GM03348 (cell line): ENCODE measurements around the gene RGMA.

Experiments used
- DNase-seq: peaks from one replicate; pipeline ENCODE4 v3.0.0; 2012; ENCODE audit warnings: low spot score

RGMA gene

DNA sequence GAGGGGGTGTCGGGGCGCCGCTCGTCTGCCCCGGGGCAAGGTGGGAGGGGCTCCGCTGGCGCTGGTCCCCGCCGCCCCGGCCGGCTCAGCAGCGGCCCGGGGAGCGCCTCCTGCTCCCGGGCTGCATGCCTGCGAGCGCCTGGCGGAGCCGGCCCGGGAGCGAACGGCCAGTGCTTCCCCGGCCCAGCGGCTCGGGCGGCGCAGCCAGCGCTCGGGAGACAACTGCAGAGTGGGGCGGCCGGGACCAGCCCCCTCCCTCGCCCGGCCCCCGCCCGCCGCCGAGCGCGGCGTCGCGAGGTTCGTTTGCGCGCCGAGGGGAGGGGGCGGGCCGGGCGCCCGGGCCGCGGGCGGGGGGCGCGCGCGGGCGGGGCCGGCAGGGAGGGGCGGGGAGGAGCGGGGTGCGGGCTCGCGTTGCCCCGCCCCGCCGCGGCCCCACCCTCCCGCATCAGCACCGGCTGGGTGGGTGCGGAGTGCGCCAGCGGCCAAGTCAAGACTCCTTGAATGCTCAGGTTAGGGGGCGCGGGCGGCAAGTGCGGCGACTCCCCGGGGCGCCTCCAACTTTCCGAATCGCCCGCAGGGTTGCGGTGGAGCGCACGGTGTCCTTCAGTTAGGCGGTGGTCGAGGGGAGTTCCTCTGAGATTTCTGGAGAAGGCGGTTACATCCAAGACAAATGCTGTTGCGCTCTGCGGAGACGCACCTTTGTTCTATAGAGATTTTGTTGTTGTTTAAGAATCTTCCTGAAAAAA lies at the start of gene RGMA:
TSS of gene RGMA (minus strand) at position 231 of the 746 bp plus-strand sequence. CDS start 279 bp downstream, outside the sequence.
- DNase-seq = peak; percentile 65

DNA sequence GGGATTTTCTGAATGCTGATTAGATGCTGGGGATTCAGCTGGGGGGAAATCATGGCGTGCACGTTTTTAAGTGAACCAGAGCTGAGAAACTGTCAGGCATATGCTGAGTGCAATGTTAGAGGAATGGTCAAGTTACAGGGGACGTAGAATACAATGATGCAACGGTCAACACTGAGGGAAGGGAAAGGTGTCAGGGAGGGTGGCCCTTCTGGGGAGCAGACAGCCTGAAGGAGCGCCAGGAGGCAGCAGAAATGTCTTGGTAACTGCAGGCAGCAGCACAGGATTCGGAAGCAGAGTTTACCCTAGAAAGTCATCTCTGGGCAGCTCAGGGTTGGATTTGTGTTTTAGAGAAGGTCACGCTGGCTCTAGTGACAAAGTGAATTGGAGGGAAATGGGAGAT lies 47.6 kb upstream of the RGMA start:
- no peak for DNase-seq

GRCh38 chr15:93135997-93136397 lies 47.0 kb upstream of the RGMA start:
- no peak for DNase-seq

DNA sequence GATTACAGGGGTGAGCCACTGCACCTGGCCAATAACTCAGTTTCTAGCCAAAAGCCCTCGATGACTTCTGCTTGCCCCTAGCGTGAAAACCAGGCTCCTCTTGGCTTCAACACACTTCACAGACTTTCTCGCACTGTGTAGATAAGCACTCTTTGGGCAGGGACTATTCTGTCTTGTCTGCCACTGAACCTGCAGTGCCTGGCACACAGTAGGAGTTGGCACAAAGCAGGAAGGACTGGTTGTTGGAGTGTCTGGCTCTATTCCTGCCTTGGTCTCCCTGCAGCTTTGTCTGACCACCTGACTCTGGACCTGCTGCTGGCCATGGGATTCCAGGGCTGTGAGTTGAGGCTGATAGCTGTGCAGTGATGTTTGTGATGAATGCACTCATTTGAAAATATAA lies 46.4 kb upstream of the RGMA start:
- DNase-seq = no peak

- DNase-seq = no peak
Measured at GRCh38 chr15:93131485-93132095, 42.6 kb upstream of the RGMA start.

- DNase-seq = no peak
Measured at GRCh38 chr15:93129702-93130488, 40.9 kb upstream of the RGMA start.

DNA sequence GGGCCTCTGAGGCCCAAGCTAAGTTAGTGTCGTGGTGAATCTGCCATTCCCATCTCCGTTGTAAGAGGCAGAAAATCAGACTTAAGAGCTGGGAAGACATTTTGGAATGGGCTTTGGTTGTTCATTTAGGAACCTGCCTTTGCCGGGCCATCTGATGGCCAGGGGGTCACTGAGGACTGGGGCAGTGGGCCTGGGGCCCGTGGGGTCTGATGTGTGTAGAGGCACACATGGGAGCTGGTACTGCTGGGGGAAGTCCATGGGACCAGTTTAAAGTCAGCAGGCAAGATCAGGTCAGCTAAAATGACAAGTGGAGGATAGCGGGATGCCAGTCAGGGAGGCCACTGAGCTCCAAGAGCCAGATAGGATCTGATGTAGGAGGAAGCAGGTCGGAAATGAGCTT lies 38.3 kb upstream of the RGMA start:
- DNase-seq = no peak

DNA sequence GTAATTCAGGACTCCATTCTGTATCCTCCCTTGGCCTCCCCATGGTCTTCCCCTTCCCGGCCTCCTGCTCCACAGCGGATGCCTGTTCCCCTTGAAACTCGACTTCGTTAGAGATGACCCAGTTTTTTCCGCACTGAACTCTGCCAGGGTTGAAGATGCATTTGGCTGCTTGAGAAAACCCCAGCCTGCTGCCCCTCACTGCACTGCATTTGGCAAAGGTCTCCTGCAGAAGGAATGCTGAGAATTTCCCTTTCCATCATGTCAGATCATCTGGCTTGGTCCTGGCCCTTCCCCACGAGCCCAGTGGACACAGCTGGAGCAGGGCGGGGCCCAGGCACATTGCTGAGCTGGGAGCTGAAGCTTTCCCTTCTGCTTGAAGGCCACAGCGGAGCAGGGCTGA lies 37.6 kb upstream of the RGMA start:
- peak; percentile 20 for DNase-seq

DNA sequence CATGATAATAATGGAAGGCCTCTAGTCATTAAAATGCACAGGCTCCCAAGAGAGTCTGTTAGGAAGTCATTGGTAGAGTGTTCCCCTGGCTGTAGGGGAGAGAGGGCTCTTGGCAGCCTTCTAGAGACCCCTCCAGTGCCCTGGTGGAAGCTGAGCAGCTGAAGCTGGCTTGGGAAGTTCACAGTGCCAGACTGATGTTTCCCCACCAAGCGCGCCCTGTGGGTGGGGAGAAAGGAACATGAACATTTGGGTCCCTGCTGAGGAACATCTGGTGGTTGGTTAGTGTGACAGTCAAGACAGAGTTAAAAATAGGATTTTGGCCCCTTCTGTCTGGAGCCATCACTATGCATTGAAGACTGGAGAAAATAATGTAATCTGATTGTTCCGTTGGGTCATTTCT lies 37.1 kb upstream of the RGMA start:
- DNase-seq = no peak

DNA sequence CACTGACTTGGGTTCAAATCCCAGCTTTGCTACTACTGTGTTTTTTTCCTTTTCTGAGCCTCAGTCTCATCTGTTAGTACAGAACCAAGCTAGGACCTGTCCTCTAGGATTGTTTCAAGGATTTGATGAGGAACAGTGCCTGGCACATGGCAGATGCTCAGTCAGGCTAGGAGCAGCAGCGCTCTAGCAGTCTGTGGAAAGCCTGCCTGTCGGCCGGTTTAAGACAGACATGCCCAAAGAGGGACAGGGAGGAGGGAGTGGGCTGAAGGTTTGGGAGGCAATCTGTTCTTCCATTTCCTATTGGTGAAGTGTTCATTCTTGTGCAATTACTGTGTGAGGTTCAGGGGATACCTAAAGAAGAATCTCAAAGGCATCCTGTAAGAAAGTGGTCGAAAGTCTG lies 35.1 kb upstream of the RGMA start:
- no peak for DNase-seq

DNA sequence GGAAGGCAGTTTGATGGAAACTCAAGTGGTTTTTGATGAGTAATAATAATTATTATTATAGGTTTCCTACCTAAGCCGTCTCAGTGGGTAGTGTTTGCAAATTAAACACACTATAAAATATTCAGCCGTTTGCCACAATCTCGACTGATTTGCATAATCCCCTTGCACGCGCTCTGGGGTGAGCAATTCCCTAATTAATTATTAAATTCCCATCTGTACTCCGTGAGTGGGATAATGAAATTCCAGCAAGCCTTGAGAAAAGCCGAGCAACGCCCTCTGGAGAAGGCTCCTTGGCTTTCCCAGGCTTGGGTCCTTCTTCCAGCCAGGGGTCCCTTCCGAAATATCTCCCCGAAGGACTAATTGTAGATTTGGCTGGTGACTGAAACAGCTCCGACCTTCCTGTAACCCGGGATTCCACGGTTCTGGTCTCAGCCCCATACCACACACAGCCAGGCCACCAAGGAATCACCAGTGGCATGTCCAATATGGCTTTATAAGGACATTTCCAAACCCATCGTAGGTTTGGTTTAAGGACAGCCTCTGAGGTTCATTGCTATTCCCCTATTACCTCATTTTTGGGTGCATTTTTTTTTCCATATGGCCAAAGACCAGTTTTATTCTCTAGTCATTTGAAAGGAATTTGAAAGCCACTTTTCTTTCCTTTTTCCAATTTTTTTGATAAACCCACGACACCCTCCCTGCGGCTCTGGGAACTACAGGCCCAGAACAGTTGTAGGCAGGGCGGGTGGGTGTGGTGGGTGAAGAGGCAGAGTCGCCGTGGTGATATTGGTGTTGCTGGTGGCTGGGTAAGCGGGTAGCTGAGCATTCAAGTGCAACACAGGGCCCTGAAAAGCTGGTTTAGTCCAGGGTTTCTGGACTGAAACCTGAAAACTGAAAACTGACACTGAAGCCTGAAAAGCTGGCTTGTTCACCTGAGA lies 33.2 kb upstream of the RGMA start:
- peak; percentile 48 for DNase-seq

DNA sequence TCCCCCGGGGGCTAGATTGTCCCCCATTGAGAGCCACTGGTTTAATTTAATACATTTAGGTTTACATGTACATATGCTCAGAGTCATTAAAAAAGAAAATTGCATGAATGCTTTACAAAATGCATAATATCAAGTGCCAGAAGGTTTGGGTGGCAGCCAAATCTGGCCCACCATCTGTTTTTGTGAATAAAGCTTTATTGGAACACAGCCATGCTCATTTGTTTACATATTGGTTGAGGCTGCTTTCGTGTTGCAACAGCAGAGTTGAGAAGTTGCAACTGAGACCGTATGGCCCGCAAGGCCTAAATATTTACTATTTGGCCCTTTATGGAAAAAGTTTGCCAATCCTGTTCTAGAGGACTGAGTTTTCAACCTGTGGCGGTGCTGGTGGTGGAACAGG lies 32.1 kb upstream of the RGMA start:
- DNase-seq = no peak

GRCh38 chr15:93118904-93119303 lies 29.9 kb upstream of the RGMA start:
- no peak for DNase-seq

DNA sequence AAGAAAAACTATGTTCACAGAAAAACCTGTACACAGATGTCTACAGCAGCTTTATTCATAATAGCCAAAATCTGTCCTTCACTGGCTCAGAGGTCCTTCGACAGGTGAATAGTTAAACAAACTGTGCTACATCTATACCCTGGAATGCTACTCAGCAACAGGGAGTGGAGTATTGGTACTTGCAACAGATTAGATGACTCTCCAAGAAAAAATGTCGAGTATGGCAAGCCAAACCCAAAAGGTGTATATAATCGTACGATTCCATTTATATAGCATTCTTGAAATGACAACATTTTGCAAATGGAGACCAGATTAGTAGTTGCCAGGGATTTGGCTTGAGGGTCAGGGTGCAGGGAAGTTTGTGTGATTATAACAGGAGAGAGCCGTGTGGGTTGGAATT lies 22.4 kb upstream of the RGMA start:
- no peak for DNase-seq

- no peak for DNase-seq
Measured at GRCh38 chr15:93110502-93111040, 21.6 kb upstream of the RGMA start.

GRCh38 chr15:93109336-93110102 lies 20.5 kb upstream of the RGMA start:
- no peak for DNase-seq

GRCh38 chr15:93107646-93108045 lies 18.6 kb upstream of the RGMA start:
- no peak for DNase-seq

- DNase-seq = no peak
Measured at GRCh38 chr15:93105485-93105884, 16.5 kb upstream of the RGMA start.

GRCh38 chr15:93103823-93104222 lies 14.8 kb upstream of the RGMA start:
- no peak for DNase-seq

GRCh38 chr15:93102211-93102610 lies 13.2 kb upstream of the RGMA start:
- no peak for DNase-seq

DNA sequence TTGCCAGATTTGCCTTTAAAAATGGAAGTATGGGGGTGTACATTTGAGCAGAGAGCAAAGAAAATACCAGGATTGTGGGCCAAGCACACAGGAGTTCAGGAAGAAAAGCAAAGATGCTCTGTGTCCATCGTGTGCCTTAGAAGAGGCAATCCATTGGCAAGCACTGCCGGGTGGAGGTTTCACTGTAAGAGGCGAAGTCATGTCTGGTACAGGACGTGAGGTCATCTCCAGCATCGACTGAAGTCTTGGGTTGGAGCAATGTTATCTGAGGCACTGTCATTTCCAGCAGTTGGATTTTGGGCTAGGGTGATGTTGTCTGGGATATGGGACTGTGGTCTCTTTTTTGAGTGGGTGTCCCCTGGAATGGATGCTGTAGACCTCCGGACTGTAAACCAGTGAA lies 4.8 kb upstream of the RGMA start:
- DNase-seq = no peak
